ENCODE measurements around the gene SF3A1. TPM values are rescaled to one million over a fixed set of nuclear protein-coding genes. Genes with fewer than 3 reads are reported as not detected.

Gene SF3A1
- total RNA-seq, 1 donor from 2014 or later: 92.9 TPM

DNA sequence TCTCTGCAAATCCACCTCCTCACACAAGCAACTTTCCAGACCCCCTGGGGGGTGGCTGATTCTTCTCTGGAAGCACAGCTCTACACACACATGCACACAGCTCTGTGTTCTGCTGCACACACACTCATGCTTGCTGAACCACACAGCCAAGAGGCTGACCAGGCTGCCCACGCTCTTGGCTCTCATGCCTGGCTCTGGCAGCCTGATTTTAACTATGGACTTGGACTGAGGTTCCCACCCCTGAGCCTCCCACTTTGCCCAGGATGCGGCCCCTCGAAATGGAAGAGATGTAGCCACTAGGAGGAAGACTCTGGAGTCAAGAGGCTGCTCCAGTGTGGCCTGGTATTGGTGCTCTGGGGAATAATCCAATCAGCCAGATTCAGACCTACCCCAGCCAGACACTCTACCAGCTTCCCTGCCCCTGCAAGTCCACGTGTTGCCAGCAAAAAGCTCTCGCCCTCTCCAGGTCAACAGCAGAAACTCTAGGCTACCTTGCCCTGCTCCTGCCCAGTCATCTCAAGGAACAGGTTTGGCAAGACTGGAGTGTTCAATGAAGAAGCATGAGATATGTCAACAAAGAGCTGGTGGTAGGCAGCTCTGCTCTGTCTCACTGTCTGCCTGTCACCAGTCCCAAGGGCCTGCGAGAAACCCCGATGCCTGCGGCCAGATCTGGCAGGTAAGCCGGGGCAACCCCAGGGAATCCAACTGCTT, 58.5 kb downstream of the SF3A1 start:
- intact Hi-C loops (cut with DNase I): no loop called here
- peaks cover 91 to 93% of the 10 kb centered on the region in 2 donors for H3K36me3 ChIP-seq

DNA sequence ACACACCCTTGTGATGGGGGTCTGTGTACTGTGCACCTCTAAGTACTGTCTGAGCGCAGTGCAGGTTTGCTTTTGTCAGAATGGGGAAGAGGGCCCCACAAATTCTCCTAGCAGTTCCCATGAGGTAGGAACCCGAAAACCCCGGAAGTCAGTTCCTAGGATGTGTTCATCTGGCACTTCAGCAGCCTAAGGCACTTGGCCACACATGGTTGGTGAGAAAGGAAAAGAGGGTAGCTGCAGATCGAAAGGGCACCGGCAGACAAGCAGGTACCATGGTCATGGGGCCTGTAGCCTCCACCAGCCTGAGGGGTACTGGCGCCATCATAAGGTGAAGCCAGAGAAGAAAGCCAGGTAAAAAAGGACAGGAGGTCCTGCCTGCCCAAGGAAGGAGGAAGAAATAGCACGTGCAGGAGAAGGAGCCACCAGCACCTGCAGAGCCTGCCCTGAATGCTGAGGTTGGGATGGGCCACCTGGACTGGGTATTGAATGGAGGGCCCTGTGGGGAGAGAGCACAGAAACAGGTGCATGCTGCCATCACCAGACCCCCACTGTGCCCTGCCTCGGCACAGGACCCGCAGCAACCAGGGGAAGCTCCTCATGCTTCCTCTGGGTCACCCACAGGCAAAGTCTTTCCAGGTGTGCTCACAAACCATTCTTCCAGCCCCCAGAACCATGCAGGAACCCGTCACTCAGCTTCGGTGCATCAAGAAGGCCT, 59.3 kb downstream of the SF3A1 start:
- peak overlapping the region in 1 of 2 donors; percentile 9 for H3K27ac ChIP-seq
- TF ChIP-seq, protein P1, sequence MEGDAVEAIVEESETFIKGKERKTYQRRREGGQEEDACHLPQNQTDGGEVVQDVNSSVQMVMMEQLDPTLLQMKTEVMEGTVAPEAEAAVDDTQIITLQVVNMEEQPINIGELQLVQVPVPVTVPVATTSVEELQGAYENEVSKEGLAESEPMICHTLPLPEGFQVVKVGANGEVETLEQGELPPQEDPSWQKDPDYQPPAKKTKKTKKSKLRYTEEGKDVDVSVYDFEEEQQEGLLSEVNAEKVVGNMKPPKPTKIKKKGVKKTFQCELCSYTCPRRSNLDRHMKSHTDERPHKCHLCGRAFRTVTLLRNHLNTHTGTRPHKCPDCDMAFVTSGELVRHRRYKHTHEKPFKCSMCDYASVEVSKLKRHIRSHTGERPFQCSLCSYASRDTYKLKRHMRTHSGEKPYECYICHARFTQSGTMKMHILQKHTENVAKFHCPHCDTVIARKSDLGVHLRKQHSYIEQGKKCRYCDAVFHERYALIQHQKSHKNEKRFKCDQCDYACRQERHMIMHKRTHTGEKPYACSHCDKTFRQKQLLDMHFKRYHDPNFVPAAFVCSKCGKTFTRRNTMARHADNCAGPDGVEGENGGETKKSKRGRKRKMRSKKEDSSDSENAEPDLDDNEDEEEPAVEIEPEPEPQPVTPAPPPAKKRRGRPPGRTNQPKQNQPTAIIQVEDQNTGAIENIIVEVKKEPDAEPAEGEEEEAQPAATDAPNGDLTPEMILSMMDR (IDR thresholded peaks at IDR 0.05): no peak
- H3K4me3 ChIP-seq: no peak overlapping the region
- intact Hi-C loops (cut with DNase I): no loop called here
- peaks cover 14 to 17% of the 10 kb centered on the region in 2 donors for H3K4me1 ChIP-seq
- DNase-seq (ENCODE audit: low spot score in 2 of 2): no peak
- peaks cover 91 to 95% of the 10 kb centered on the region in 2 donors for H3K36me3 ChIP-seq
- H3K9me3 ChIP-seq: no peaks in the 10 kb centered on the region
- H3K27me3 ChIP-seq: no peaks in the 10 kb centered on the region

More for the DNA sequence above, 58.5 kb downstream of the SF3A1 start:
- Histone ChIP-seq H3K9me3 (no peaks in the 10 kb centered on the region), H3K27ac (peak overlapping the region; percentile 5 to 9), H3K27me3 (no peaks in the 10 kb centered on the region), H3K4me1 (peaks cover 15 to 24% of the 10 kb centered on the region in 2 donors), H3K4me3 (no peak overlapping the region)
- no peak for DNase-seq (ENCODE audit: low spot score in 2 of 2)
- TF ChIP-seq, protein P1 (IDR thresholded peaks at IDR 0.05): no peak

DNA sequence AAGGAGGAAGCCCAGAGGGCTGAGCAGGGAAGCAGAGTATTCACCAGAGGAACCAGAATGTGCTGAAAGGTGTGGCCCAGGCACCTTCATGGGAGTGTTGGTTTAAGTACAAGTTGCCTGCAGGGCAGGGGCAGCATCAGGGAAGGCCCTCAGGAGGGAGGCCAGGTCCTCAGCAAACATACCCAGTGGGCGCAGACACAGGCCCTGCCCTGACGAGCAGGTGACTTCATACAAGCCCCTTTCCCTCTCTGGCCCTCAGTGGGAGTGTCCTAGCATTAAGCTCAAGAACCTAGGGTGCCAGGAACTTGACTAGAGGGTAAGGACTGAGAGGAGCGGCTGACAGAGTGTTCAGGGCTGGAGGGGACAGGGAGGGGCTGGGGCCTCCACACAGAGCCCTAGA, 59.9 kb downstream of the SF3A1 start:
- DNase-seq (ENCODE audit: low spot score in 2 of 2): no peak
- intact Hi-C loops (cut with DNase I): no loop called here
- H3K36me3 ChIP-seq: peaks cover 93 to 95% of the 10 kb centered on the region in 2 donors
- no peak overlapping the region for H3K4me3 ChIP-seq
- TF ChIP-seq, protein P1 (IDR thresholded peaks at IDR 0.05): no peak
- peaks cover 8 to 13% of the 10 kb centered on the region in 2 donors for H3K4me1 ChIP-seq
- no peak overlapping the region for H3K27ac ChIP-seq
- H3K9me3 ChIP-seq: no peaks in the 10 kb centered on the region
- no peaks in the 10 kb centered on the region for H3K27me3 ChIP-seq

DNA sequence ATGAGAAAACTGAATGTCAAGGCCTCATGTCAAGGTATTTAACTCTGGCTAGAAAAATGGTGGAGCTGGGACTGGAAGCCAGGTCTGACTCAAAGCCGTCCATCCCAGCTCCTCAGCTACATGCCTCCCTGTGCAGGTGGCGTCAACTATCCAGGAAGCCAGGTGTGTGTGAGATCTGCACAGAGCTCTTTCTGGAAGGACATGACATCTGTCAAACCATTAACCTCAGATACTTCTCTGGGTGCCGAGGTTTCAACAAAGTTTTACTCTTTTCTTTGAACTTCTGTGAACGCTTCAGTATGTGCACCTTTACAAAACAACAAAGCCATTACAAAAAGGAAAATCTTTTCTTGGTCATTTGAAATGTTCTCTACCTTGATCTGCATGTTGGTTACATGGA, 60.4 kb downstream of the SF3A1 start:
- Histone ChIP-seq H3K27ac (no peak overlapping the region), H3K36me3 (peaks cover 91 to 96% of the 10 kb centered on the region in 2 donors)

DNA sequence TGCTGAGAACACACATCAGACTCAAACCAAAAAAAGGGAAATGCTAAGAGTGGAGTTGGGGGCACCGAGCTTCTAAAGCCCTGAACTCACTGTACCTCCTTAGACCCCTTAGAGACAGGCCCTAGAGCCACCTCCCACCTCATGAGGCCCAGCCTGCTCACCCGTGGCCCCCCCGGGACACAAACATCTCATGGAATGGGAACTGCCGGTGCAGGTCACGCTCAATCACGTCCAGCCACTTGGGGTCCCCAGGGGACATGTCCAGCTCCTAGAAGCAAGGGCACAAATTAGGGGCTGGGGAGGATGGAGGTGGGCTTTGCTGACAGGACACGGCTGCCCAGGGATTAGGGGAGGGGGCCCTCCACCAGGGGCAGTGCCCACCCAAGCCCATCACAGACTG, 61.1 kb downstream of the SF3A1 start:
- peaks cover 84 to 90% of the 10 kb centered on the region in 2 donors for H3K36me3 ChIP-seq
- peaks cover 10 to 15% of the 10 kb centered on the region in 2 donors for H3K4me1 ChIP-seq
- intact Hi-C loops (cut with DNase I): no loop called here
- H3K4me3 ChIP-seq: no peak overlapping the region
- TF ChIP-seq, protein P1 (IDR thresholded peaks at IDR 0.05): no peak
- H3K27me3 ChIP-seq: no peaks in the 10 kb centered on the region
- no peak overlapping the region for H3K27ac ChIP-seq
- no peaks in the 10 kb centered on the region for H3K9me3 ChIP-seq
- DNase-seq (ENCODE audit: low spot score in 2 of 2): no peak

More for the DNA sequence above, 60.4 kb downstream of the SF3A1 start:
- Histone ChIP-seq H3K4me1 (peaks cover 7 to 13% of the 10 kb centered on the region in 2 donors), H3K27me3 (no peaks in the 10 kb centered on the region), H3K4me3 (no peak overlapping the region), H3K9me3 (no peaks in the 10 kb centered on the region)
- intact Hi-C loops (cut with DNase I): no loop called here
- no peak for DNase-seq (ENCODE audit: low spot score in 2 of 2)
- TF ChIP-seq, protein P1 (IDR thresholded peaks at IDR 0.05): no peak

Measured in ascending aorta (tissue), 2 donors.